T-helper 17 cell (primary cell): ENCODE data around the gene UTS2R. TPM values are rescaled to one million over a fixed set of nuclear protein-coding genes. Genes with fewer than 3 reads are reported as not detected.

Experiments
- ATAC-seq: fragments of 150-1000 bp; cut with Tn5 transposase; 2 replicates; pipeline ENCODE4 v1.10.0; 2021; ENCODE audit warnings: mild to moderate bottlenecking, moderate library complexity
- DNase-seq, 3 donors: peaks; one replicate each; pipeline versions ENCODE4 v3.0.0 to v3.0.0-alpha.2; 2020 to 2021
- H3K9me3 ChIP-seq: one replicate; pipeline ENCODE4 v1.7.0; 2013; ENCODE audit warnings: low read length, mild to moderate bottlenecking; ENCODE audit not compliant: control insufficient read depth, poor library complexity, severe bottlenecking
- H3K27ac Mint-ChIP-seq: one replicate; pipeline ENCODE4 v1.8.0; 2022; ENCODE audit warnings: mild to moderate bottlenecking, moderate library complexity, mixed read lengths
- H3K27me3 Mint-ChIP-seq: one replicate; pipeline ENCODE4 v1.8.0; 2022; ENCODE audit warnings: mixed read lengths
- H3K36me3 Mint-ChIP-seq: one replicate; pipeline ENCODE4 v1.8.0; 2022; ENCODE audit warnings: low read depth, mixed read lengths
- H3K4me1 Mint-ChIP-seq: one replicate; pipeline ENCODE4 v1.8.0; 2022; ENCODE audit warnings: mild to moderate bottlenecking, mixed read lengths
- H3K4me3 Mint-ChIP-seq: one replicate; pipeline ENCODE4 v1.8.0; 2022; ENCODE audit warnings: mild to moderate bottlenecking, moderate library complexity, mixed read lengths
- total RNA-seq, 4 donors: library from RNA in 2 of 4; stranded (reverse) in 2 of 4; gene quantifications; one replicate each; pipeline ENCODE4 v1.2.3 and lab custom pipeline; 2022 to 2026

Gene UTS2R
- total RNA-seq, 2 donors from 2014 or later: not detected

DNA sequence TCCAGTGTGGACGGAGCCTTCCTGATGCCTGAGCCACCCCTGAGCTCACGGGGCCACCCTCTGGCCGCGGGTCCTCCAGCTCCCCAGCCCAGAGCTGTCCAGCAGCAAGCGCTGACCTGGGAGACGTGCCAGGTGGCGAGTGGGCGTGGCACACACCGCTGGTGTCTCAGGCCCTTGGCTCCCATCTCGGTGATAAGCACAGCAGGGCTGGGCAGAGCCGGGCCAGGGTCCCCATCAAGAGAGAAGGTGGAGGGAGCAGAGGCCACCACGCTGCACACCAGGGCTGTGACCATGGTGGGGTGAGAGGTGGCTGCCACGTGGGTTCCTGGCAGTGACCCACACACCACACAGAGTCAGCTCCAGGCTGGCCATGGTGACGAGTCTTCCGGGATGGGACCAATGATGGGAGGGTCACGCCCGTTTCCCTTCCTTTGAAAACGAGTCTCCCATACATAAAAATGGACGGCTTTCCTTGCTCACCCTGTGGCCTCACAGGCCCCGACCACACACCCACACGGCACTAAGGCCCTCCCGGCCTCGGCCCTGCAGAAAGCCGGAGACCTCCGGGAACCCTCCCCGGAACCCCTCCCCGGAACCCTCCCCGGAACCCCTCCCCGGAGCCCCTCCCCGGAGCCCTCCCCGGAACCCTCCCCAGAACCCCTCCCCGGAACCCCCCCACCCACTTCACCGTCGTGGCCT lies 16.8 kb downstream of the UTS2R start:
- Mint-ChIP-seq H3K36me3 (peaks cover 2% of the 10 kb centered on the region), H3K27ac (peak overlapping the region; percentile 67), H3K27me3 (peaks cover 9% of the 10 kb centered on the region), H3K4me3 (no peak overlapping the region), H3K4me1 (peaks cover 6% of the 10 kb centered on the region)
- no peaks in the 10 kb centered on the region for H3K9me3 ChIP-seq
- ATAC-seq (no peak), DNase-seq (no peak)

DNA sequence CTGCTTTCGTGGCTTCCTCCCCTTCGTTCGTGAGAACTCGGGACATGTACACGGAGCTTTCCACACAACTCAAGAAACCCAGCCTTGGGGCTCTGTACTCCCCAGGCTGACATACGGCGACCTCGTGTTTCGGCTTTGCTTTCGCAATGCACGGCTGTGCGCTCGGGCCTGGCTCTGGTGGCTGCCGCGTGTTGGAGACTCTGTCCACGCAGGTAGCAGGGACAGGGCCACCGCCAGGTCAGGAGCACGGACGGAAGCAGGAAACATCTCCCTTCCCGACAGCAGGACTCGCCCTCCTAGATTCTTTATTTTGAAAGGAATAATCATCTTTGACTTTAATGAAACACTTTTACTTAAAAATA lies 17.3 kb downstream of the UTS2R start:
- Mint-ChIP-seq H3K4me3 (no peak overlapping the region), H3K27ac (no peak overlapping the region), H3K4me1 (peaks cover 6% of the 10 kb centered on the region), H3K27me3 (peaks cover 9% of the 10 kb centered on the region), H3K36me3 (peaks cover 2% of the 10 kb centered on the region)
- DNase-seq: no peak
- ATAC-seq: no peak
- no peaks in the 10 kb centered on the region for H3K9me3 ChIP-seq

DNA sequence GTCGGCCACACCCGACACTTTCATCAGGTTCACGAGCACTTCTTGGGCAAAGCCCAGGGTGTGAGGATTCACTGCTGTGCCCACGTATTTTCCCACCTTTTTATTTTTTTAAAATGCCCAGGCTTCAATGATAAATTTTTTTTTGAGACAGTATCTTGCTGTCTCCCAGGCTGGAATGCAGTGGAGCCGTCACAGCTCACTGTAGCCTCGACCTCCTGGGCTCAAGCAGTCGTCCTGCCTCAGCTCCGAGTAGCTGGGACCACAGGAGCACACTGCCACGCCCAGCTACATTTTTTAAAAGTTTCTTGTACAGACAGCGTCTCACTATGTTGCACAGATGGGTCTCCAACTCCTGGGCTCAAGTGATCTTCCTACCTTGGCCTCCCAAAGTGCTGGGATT lies 17.8 kb downstream of the UTS2R start:
- ATAC-seq: no peak
- no peak for DNase-seq

DNA sequence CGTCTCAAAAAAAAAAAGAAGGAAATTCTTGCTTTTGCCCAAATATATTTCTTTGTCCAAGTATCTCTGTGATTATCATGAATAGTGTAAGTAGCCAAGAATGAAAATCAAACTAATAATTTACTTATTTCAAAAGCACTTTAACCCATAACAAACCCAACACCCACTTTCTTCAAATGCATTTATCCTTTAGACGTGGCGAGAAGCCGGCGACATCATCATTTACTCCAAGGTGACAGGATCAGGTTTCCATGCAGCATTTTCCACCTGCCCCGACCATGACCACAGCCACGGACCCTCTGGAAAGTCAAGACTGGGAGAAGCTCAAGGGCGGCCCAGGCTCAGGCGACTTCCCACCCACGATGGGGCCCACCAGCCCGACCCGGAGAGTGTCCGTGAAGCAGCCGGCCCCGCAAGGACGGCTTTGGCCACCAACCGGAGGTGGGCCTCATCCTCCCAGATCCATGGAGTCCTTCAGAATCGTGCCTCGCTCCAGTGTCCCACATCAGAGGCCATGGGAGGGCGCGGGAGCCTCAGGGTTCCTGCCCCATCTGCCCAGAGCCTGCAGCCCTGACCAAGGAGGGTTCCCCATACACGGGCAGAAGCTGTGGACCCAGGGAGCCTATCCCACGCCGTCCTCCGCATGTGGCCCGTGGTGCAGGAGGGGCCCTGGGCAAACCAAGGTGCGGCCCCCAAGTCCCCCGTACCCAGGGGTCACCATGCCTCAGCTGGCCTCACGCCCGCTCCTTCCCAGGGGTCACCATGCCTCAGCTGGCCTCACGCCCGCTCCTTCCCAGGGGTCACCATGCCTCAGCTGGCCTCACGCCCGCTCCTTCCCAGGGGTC lies 18.7 kb downstream of the UTS2R start:
- no peak overlapping the region for H3K4me3 Mint-ChIP-seq
- H3K27ac Mint-ChIP-seq: no peak overlapping the region
- peaks cover 6% of the 10 kb centered on the region for H3K4me1 Mint-ChIP-seq
- no peak for ATAC-seq
- H3K27me3 Mint-ChIP-seq: peaks cover 9% of the 10 kb centered on the region
- peaks cover 2% of the 10 kb centered on the region for H3K36me3 Mint-ChIP-seq
- no peaks in the 10 kb centered on the region for H3K9me3 ChIP-seq
- no peak for DNase-seq

More for the DNA sequence above, 17.8 kb downstream of the UTS2R start:
- H3K9me3 ChIP-seq: no peaks in the 10 kb centered on the region
- peaks cover 2% of the 10 kb centered on the region for H3K36me3 Mint-ChIP-seq
- peaks cover 6% of the 10 kb centered on the region for H3K4me1 Mint-ChIP-seq
- no peak overlapping the region for H3K4me3 Mint-ChIP-seq
- H3K27ac Mint-ChIP-seq: no peak overlapping the region
- H3K27me3 Mint-ChIP-seq: peaks cover 9% of the 10 kb centered on the region

DNA sequence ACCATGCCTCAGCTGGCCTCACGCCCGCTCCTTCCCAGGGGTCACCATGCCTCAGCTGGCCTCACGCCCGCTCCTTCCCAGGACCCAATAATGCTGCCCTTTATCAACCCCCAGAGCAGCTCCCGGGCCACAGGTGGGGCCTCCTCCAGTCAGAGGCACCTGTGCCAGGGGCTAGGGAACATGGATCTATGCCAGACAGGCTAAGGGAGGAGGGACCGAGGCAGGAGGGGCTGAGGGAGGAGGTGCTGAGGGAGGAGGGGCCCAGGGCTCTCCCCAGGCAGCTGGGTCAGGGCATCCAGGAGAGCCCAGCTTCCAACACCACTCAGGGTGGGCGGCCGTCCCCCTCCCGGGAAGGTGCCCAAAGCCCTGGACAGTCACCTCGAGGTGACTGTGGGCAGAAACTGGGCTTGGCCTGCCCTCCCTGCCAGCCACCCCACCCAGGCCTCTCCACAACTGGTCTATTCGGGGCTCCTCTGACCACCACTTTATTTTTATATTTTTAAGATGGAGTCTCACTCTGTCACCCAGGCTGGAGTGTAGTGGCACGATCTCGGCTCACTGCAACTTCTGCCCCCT lies 19.4 kb downstream of the UTS2R start:
- Mint-ChIP-seq H3K27me3 (peaks cover 9% of the 10 kb centered on the region), H3K4me3 (no peak overlapping the region), H3K4me1 (peaks cover 6% of the 10 kb centered on the region), H3K27ac (no peak overlapping the region), H3K36me3 (peaks cover 5% of the 10 kb centered on the region)
- no peaks in the 10 kb centered on the region for H3K9me3 ChIP-seq
- ATAC-seq: no peak
- no peak for DNase-seq

DNA sequence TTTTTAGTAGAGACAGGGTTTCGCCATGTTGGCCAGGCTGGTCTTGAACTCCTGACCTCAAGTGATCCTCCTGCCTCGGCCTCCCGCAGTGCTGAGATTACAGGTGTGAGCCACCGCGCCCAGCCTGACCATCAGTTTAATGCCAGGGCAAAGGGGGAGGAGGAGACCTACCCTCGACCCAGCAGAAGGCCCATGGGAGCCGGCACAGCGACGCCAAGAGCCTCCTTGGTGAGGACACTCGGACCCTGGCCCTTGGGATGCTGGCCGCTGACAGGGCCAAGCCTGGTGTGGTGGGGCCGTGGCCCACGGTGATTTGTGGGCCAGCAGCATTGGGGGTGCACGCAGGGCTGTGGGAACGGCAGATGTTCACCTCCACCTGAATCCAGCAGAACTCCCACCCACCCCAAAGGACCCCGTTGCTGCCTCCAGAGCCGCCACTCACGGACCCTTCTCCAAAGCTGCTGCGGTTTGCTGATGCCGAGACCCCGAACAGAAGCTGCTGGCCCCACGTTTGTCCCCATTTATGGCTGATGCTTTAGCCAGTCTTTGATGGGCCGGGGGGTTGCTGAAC lies 20.0 kb downstream of the UTS2R start:
- no peaks in the 10 kb centered on the region for H3K9me3 ChIP-seq
- Mint-ChIP-seq H3K4me1 (peaks cover 10% of the 10 kb centered on the region), H3K4me3 (no peak overlapping the region), H3K27ac (peak overlapping the region; percentile 41), H3K36me3 (peaks cover 5% of the 10 kb centered on the region), H3K27me3 (peaks cover 9% of the 10 kb centered on the region)
- ATAC-seq (no peak), DNase-seq (no peak)

DNA sequence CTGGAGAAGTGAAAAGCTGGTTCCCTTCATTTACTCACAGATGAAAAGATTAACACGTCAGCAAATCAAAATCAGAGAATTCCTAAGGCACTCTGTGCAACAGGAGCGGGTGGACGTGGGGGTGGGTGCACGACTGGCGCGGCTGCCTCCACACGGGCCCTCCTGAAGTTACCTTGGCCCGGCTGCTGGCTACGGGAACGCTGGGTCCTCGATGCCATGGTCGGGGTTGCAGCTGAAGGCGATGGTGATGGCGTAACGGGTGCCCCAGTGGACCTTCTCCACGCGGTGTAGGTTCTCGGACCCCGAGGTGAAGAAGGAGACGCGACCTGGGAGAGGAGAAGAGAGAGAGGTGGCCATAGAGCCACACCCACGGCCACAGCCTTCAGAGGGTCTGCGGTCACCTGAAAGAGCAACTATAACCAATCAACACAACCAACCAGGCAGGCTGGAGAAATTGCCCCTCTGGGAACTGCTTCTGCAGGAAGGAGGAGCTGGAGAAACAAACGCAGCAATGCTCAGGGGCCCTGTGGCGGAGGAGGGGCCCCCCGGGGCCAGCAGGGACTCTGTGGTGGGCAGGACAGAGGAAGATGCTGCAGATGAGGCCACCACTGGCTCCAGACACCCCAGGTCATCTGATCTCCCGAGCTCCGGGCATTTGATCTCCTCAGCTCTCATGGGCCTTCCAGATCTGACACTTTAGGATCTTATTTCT lies 20.8 kb downstream of the UTS2R start:
- H3K9me3 ChIP-seq: no peaks in the 10 kb centered on the region
- Mint-ChIP-seq H3K27me3 (peaks cover 7% of the 10 kb centered on the region), H3K4me1 (peaks cover 9% of the 10 kb centered on the region), H3K36me3 (peaks cover 5% of the 10 kb centered on the region), H3K4me3 (no peak overlapping the region), H3K27ac (peak overlapping the region; percentile 41)
- no peak for ATAC-seq
- DNase-seq: no peak

DNA sequence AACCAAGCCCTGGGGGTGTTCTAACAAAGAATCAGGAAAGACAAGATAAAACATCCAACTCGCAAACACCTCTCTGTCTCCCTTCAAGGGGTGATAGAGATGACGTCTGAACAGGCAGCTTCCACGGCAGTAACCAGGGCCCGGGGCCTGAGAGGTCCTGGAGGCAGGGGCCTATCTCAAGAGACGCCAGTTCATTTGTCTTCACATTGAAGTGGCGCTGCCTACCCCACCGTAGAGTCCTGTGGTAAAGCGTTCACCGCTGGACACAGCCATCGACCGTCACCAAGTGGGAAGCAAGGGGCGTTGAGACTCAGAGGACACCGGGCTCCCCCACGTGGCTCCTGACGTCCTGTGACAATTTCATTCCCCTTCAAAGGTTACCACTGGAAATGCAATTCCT lies 21.4 kb downstream of the UTS2R start:
- DNase-seq (no peak), ATAC-seq (no peak)
- no peak overlapping the region for H3K4me3 Mint-ChIP-seq
- peaks cover 2% of the 10 kb centered on the region for H3K27me3 Mint-ChIP-seq
- H3K36me3 Mint-ChIP-seq: peaks cover 3% of the 10 kb centered on the region
- no peak overlapping the region for H3K27ac Mint-ChIP-seq
- H3K9me3 ChIP-seq: no peaks in the 10 kb centered on the region
- H3K4me1 Mint-ChIP-seq: peaks cover 4% of the 10 kb centered on the region

DNA sequence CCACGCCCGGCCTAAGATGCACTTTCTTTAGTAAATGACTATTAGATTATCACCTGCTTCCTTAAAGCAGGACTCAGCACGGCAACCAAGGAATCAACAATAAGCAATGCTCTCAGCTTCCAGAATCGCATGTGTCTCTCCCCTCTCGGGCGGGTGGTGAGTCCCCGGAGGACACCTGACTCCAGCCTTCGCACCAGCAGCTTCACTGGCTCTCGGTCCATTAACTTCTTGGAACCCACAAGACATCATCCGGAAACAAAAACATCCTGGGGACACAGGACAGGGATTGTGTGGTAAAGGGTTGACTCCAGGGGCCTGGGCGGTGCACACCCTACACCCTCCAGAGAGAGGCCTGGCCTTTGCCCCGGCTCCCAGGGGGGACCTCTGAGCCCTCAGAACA lies 22.7 kb downstream of the UTS2R start:
- no peaks in the 10 kb centered on the region for H3K9me3 ChIP-seq
- H3K4me1 Mint-ChIP-seq: peaks cover 3% of the 10 kb centered on the region

DNA sequence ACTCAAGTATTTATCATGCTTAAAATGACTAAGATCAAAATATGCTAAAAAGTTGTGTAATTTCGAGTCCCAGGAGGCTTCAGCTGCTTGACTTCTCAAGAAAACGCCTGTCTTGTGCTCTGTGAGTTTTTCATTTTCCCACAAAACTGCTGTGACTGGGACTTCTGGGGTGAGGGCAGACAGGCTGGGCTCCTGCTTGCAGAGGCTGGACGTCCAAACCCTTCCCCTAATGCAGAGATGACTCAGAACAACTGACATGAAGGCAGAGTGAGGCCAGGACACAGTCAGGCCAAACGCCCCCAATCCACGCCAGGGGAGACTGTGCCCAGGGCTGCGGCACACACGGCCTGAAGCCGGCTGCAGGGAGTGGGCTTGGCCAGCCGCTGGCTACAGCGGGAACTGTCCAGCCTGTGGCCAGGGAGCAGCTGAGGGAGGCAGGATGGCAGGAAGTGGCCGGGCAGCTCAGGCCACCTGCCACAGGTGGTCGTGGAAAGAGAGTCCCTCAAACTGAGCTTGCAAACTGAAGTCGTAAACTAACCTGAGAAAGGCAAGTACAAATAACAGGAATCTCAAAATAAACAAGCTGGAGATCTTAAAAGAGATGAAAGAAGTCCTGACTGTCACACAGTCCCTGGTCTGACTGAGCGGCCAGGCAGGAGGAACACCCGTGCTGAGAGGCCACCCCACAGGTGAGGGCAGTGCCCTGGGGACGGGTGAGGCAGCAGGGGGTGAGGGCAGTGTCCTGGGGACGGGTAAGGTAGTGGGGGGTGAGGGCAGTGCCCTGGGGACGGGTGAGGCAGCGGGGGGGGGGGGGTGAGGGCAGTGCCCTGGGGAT lies 25.3 kb downstream of the UTS2R start:
- no peak for DNase-seq
- Mint-ChIP-seq H3K27ac (no peak overlapping the region), H3K27me3 (no peaks in the 10 kb centered on the region), H3K36me3 (peaks cover 4% of the 10 kb centered on the region), H3K4me3 (no peak overlapping the region), H3K4me1 (peaks cover 7% of the 10 kb centered on the region)
- no peak for ATAC-seq
- no peaks in the 10 kb centered on the region for H3K9me3 ChIP-seq

More for the DNA sequence above, 22.7 kb downstream of the UTS2R start:
- H3K4me3 Mint-ChIP-seq: no peak overlapping the region
- DNase-seq (no peak), ATAC-seq (no peak)
- H3K36me3 Mint-ChIP-seq: peaks cover 3% of the 10 kb centered on the region
- no peak overlapping the region for H3K27ac Mint-ChIP-seq
- no peaks in the 10 kb centered on the region for H3K27me3 Mint-ChIP-seq

DNA sequence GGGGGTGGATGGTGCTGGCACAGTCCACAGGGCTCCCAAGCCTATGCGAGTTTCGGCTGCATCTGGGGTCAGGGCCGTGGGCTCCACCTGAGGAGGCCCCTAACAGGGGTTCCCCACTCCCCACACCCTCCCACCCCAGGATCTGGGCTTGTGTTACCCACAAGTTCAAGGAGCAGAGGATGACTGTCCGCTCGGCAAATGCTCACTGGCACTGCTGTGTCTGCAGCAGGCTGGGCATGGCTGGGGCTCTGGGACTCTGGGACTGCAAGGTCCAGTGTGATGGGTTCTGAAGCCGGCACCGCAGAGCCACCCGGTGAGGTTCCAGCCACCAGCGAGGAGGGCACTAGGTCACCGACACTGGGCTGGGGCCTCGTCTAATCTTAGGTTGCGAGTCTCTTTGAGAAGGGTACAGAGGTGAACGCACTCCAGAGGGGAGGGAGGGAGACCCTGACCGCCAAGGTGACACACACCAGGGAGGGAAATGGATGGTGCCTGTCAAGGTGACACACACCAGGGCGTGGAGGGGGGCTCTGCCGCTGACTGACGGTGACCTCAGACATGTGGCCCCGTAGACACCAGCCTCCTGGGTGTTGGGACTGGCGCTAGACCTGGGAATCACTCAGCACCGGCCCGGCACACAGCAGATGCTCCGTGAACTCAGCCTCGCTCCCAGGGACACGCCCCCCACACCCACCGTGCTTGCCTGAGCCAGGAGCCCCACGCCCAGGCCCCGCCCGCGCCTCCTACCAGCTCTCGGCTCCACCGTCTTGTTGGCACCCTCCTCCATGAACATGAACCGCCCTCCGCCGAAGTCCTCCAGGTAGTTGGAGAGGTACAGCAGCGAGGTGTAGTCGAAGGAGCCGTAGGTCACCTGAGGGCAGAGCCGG lies 26.1 kb downstream of the UTS2R start:
- H3K4me3 Mint-ChIP-seq: no peak overlapping the region
- no peaks in the 10 kb centered on the region for H3K27me3 Mint-ChIP-seq
- no peak overlapping the region for H3K27ac Mint-ChIP-seq
- ATAC-seq (no peak), DNase-seq (no peak)
- H3K4me1 Mint-ChIP-seq: peaks cover 7% of the 10 kb centered on the region
- H3K9me3 ChIP-seq: no peaks in the 10 kb centered on the region
- peaks cover 4% of the 10 kb centered on the region for H3K36me3 Mint-ChIP-seq
